NCI-H2081 treated with DMSO at 0.1 percent for 48 hours (cell line): ENCODE data around the gene HTRA2.
"Not testable (repeated sequence)": the region's sequence is repeated elsewhere in the genome, so short reads cannot be mapped to it uniquely, and the experiment has no call there.

Source experiments
- DNase-seq: peaks from one replicate; lab custom pipeline; 2025; lab: John Stamatoyannopoulos, UW

HTRA2 gene

GRCh38 chr2:74542978-74543377 is 13.2 kb downstream of the HTRA2 start:
- DNase-seq = no peak

DNA sequence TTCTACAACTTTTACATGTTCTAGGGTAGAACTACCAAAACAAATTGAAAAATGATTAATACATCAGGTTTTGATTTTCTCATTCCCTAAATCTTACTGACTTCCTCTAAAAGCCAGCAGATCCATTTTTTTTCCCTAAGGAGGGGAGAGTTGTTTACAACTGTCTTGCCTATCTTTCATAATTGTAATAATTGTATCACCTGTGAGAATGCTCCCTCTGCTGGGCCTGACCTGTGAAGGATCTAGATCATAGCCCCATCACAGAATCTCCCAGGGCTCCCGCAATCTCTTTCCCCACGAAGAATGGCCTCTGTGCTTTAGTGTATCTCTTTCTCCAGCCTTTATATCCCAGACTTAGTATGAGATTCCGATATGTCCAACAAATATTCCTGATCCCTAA is 14.9 kb downstream of the HTRA2 start:
- no peak for DNase-seq

DNA sequence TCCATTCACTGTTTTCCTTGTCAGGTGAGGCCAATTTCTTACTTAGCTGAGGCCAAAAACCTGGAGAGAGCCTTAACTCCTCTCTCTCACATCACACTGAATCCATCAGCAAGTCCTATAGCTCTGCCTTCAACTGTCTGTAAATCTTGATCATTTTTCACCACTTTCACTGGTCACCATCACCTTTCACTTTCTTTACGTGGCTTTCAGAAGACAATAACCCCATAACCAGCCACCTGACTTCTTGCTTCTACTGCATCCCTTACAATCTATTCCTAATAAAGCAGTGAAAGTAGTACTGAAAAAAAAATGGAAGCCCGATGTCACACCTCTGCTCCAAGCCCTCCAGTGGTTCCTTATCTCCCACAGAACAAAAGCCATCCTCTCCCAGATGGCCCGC is 16.3 kb downstream of the HTRA2 start:
- no peak for DNase-seq

DNA sequence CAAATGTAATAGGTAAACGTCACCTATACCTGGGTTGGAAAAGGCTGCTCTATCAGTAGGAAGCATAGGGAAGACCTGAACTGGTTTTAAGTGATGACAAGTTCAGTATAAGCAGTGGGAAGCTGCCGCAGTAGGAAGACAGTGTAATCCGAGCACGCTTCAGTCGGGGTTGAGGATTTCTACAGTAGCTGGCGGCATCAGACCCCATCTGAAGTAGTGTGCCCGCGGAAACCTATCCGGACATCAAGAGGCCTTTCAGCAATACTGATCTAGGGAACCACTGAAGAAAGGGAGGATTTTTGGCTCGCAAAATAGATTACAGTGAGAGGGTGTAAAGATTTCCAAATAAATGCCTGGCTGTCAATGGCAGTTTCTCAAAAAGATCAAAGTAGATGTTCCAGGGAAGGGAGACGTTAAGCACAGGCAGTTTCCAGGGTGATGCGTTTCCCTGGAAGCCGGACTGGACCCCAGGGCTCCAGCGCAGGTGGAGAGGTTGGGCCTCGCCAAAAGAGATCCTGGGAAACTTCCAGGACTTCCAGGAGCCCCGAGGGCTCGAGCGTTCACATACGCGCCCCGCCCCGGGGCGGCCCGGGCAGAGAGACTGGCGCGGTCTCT is 18.7 kb downstream of the HTRA2 start:
- DNase-seq = no peak

- DNase-seq = no peak
These were observed 19.4 kb downstream of the HTRA2 start for GRCh38 chr2:74548900-74549826.

- DNase-seq = no peak
These were observed 20.5 kb downstream of the HTRA2 start for GRCh38 chr2:74550231-74550630.

DNA sequence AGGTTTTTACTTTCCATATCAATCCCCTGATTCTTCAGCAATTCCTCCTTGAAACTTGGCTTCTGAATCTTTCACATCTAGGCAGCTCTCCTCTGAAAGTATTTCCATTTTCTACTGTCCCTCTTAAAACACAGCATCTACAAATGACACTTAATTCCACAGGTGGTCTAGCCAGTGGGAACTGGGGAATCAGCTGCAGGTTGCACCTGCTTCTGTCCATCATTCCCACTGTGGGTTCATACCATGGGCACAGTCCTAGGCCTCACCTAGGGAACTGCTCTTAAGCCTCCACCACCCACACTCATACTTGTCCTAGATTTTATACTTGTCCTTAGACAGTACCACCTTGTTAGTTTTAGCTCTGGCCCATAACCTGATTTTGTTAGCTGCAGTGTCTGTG is 21.8 kb downstream of the HTRA2 start:
- no peak for DNase-seq

DNA sequence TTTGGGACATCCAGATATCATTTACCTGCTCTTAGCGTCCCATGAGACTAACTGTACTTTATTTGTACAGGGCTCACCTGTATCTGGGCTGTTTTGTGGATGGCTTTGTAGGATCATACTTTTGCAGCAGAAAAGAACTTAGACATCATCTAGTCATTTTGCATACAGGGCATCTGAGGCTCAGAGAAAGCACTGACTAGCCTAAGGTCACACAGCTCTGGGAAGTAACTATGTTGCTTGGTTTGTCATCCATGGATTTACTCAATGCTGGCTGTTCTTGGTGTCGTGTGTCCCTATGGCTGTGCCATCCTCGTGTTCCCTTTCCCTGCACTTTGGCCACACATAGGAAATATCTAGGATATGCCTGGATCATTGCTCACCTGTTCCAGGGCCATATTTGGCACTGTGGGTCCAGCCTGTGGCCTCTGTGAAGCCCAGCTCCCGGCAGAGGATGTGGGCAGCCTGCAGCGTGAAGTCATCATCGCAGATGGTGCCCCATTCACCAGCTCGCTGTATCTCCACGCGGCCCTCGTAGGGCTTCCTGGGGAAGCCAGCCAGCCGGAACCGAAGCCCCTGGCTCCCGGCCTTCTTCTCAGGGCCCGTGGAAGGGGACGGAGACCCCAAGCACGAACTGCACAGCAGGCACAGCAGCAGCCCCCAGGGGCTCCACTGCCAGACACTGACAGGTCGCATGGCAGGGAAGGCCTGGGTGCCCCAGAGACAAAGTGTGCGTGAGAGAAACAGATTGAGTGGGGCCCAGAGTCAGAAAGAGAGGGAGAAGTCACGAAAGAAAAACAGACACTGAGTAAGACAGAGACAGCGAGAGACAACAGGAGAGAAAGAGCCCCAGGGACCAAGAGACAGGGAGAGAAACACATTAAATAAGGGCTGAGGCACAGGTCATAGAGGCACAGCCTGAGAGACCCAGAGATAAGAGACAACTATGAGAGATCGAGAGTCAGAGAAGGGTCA is 22.5 kb downstream of the HTRA2 start:
- no peak for DNase-seq

DNA sequence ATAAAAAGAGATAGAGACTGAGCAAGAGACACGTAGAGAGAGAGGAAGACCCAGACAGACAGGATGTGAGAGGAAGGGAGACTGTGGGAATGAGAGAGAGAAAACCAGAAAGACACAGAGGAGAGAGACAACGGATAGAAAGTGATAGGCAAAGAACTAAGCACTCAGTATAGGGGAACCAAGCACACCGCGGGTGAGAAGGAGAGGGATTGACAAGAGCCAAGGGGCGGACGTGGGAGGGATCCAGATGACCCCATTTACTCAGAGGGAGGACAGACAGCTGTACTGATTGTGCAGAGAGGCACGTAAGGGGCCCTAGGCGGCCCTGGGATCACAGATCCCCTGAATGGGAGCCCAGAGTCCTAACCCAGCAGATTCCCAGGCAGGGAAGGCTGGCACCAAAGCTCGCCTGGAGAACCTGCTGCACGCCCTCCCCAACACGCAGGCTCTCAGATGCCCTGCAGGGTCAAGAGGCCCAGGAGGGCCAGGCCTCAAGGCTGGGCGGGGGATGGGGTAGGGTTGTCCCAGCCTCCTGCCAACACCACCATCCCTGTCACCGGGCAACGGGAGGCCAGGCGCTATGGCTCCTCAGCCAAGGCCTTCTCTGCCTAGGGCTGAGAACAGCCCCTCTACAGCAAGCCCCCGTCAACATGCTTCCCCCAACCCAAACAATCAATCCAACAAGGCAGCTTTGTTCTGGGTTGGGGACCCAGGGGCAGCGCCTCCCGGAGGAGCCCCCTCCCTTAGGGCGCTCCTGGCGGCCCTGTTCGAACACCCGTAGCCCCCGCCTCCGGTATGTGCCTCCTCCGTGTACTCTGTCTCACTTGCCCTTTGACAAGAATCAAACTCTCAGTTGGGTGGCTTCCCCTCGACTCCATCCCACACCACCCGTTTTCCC is 23.4 kb downstream of the HTRA2 start:
- no peak for DNase-seq

DNA sequence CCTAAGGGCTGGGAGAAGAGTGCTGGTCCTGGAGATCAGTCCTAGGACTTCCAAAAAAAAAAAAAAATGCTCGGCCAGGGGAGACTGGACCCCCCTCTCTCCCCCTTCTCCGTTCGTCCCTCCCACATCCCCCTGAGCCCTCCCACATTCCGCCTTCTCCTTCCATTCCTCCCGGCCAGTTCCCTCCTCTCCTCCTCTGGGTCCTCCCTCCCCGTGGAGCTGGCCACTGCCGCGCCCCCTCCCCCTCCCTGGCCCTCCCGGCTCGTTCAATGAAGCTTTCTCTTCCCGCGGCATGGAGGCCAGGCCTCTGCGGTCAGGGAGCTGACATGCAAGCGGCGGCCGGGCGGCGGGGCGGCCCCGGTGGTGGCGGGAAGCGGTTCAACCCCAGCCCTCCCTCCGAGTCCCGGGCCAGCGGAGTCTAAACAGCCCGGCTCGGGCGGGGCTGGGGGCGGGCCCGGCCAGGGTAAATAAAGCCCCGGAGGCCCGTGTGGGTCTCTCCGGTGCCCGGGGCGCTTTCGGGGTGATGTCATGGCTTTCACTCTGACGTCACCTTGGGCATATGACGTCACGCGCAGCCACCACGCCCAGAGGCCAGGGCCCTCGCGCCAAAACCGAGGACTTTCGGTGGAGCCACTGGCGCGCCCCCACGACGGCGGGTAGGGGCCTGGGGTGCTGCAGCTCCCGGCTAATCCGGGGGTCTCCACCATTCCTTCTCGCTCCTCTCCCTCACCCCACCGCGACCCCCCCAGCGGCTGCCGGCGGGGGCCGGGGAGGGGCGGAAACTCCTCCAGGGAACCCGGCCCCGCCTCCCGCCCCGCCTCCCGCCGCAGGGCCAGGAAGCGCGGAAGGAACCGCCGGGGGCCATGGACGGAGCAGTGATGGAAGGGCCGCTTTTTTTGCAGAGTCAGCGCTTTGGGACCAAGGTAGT is 24.4 kb downstream of the HTRA2 start, which contains the start of the genes DOK1 and LOXL3:
DOK1 (plus strand) TSS at position 829 of the 928 bp plus-strand sequence; CDS start at position 864, 35 bp downstream.
LOXL3 (minus strand) TSS at position 51 of the 928 bp plus-strand sequence. CDS start 1,308 bp downstream, outside the sequence.
- DNase-seq = no peak

GRCh38 chr2:74554820-74555531 is 25.2 kb downstream of the HTRA2 start:
- DNase-seq = no peak

DNA sequence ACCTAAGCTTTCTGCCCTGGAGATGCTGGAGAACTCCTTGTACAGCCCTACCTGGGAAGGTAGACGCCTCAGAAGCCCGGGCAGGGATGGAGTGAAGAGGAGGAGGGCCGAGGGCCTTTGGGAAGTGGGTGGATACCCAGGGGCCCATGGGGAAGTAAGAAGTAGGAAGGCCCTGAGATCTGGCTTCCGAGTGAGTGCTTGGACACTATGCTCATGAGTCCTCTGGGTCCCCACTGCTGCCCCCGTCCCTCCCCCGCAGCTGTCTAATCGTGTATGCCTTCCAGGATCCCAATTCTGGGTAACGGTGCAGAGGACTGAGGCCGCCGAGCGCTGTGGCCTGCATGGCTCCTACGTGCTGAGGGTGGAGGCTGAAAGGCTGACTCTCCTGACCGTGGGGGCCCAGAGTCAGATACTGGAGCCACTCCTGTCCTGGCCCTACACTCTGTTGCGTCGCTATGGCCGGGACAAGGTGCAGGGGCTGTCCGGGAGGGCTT is 25.9 kb downstream of the HTRA2 start:
- DNase-seq = no peak

GRCh38 chr2:74556159-74556558 is 26.4 kb downstream of the HTRA2 start:
- DNase-seq = no peak

DNA sequence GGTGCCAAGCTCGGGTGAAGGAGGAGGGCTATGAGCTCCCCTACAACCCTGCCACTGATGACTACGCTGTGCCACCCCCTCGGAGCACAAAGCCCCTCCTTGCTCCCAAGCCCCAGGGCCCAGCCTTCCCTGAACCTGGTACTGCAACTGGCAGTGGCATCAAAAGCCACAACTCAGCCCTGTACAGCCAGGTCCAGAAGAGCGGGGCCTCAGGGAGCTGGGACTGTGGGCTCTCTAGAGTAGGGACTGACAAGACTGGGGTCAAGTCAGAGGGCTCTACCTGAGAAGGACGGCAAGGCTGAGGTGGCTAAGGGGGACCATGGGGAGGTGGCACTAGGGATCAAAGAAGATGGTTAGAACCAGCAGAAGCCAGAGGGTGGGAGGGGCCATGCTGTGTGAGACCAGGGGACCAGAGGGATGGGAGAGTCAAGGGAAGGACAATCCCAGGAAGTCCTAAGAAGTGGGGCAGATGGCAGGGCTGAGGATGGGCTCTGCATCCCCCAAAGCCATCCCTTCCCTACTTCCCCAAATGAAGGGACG is 27.2 kb downstream of the HTRA2 start:
- no peak for DNase-seq

DNA sequence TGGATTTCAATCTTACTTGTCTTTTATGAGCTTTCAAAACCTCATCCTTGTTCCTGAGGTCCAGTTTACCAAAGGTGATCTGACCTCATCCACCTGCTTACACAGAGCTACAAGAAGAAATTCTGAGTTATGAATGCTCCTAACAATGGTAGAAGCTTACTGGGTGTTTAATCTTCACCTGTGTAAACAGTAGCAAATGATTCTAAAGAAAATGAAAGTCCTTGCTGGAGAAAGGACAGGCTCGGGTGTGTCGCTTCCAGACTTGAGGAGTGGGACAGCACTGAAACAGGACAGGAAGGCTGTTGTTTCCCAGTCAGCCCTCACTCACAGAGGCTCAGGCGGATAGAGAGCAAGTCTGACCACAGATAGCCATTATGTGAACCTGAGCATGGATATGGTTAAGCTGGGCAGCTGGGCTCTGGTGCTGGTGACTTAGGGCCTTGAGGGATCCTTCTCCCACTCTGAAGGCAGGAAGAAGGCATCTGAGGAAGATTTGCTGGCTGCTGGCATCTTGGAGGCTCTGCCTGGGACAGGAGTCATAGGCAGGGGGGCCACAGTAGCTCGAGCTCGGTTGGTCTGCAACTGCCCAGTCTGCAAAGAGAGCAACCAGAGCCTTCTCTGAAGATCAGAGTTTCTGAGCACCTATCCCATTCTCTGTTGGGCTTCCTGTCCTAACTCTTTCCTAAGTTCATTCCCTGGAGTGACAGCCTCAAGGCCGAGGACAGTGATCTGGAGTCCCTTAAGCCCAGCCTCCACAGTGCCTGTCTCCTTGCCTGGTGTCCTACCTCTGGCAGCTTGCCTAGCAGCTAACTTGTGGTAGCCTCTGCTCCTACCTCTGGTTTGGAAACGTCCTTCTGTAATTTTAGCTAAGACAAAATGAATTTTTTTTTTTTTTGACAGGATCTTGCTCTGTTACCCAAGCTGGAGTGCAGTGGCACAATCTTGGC is 28.8 kb downstream of the HTRA2 start:
- no peak for DNase-seq

- no peak for DNase-seq
These were observed 30.2 kb downstream of the HTRA2 start for GRCh38 chr2:74559912-74560311.

- no peak for DNase-seq
These were observed 30.9 kb downstream of the HTRA2 start for GRCh38 chr2:74560591-74560990.

DNA sequence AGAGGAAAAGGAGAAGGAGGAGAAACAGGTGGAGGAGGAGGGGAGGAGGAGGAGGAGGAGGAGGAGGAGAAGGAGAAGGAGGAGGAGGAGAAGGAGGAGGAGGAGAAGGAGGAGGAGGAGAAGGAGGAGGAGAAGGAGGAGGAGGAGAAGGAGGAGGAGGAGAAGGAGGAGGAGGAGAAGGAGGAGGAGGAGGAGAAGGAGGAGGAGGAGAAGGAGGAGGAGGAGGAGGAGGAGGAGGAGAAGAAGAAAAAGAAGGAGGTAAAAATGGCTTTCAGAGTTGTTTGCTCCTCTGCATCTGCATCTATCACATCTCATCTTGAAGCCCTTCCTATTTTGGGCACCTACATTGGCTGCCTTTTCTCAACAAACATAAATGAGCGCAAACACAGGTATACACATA is 31.3 kb downstream of the HTRA2 start:
- DNase-seq = not testable (repeated sequence)
